H1 (cell line): ENCODE measurements around the gene HSD17B13.

Experiments used
- ATF3 ChIP-seq: IDR thresholded peaks from 2 replicates; pipeline ENCODE4 v1.6.1; 2011; ENCODE audit warnings: low read depth, mild to moderate bottlenecking, low read length; ENCODE audit not compliant: insufficient read depth
- BCL11A ChIP-seq, 2 experiments: IDR thresholded peaks; one replicate each; pipeline ENCODE4 v1.6.1; 2011; ENCODE audit warnings: low read depth in 2 of 2, low read length in 2 of 2, mild to moderate bottlenecking in 2 of 2
- CEBPB ChIP-seq: IDR thresholded peaks from 2 replicates; pipeline ENCODE4 v1.6.1; 2012; ENCODE audit warnings: low read depth, low read length
- EP300 ChIP-seq, 2 experiments: IDR thresholded peaks; 1 replicate in 1 of 2; 2 replicates in 1 of 2; pipeline ENCODE4 v1.6.1; 2011 to 2012; ENCODE audit warnings: low read depth in 2 of 2, low read length in 2 of 2, mild to moderate bottlenecking in 2 of 2, borderline replicate concordance in 1 of 2, inconsistent platforms in 1 of 2, moderate library complexity in 1 of 2
- EZH2 ChIP-seq: fragments of 200-600 bp; sonication (generic); IDR thresholded peaks from 2 replicates; pipeline ENCODE4 v1.7.1; 2012; ENCODE audit warnings: low read depth, mild to moderate bottlenecking, moderate library complexity, low read length, inconsistent platforms; ENCODE audit not compliant: severe bottlenecking
- JUND ChIP-seq: IDR thresholded peaks from 2 replicates; pipeline ENCODE4 v1.6.1; 2011; ENCODE audit warnings: mild to moderate bottlenecking, improper control_type of control experiment, low read length
- NRF1 ChIP-seq: IDR thresholded peaks from 2 replicates; pipeline ENCODE4 v1.6.1; 2011; ENCODE audit warnings: mild to moderate bottlenecking, low read depth, low read length, improper control_type of control experiment
- POLR2A ChIP-seq, 2 experiments: IDR thresholded peaks; 1 replicate in 1 of 2; 2 replicates in 1 of 2; pipeline ENCODE4 v1.6.1; 2011; ENCODE audit warnings: low read depth in 2 of 2, low read length in 2 of 2, mild to moderate bottlenecking in 2 of 2; ENCODE audit errors: control extremely low read depth in 1 of 2
- RAD21 ChIP-seq, 2 experiments: IDR thresholded peaks in 1 of 2; conservative IDR thresholded peaks in 1 of 2; 2 replicates each; pipeline ENCODE4 v1.6.1; 2011; ENCODE audit warnings: low read depth in 2 of 2, low read length in 2 of 2, improper control_type of control experiment in 1 of 2, inconsistent platforms in 1 of 2, mild to moderate bottlenecking in 1 of 2, moderate library complexity in 1 of 2
- RBBP5 ChIP-seq: IDR thresholded peaks from 2 replicates; pipeline ENCODE4 v1.7.1; 2012; ENCODE audit warnings: low read depth, mild to moderate bottlenecking, inconsistent platforms, low read length, moderate library complexity, borderline replicate concordance
- USF2 ChIP-seq: IDR thresholded peaks from 2 replicates; pipeline ENCODE4 v1.6.1; 2011; ENCODE audit warnings: low read length, improper control_type of control experiment
- ZNF274 ChIP-seq: IDR thresholded peaks from 2 replicates; pipeline ENCODE4 v1.7.0; 2012; ENCODE audit warnings: low read length, borderline replicate concordance; ENCODE audit errors: extremely low read depth
- TF ChIP-seq, protein P1 (sequence below), 3 experiments: IDR thresholded peaks; 1 replicate in 2 of 3; 2 replicates in 1 of 3; pipeline versions ENCODE4 v1.5.1 to v1.6.1; 2011; ENCODE audit warnings: low read length in 3 of 3, mild to moderate bottlenecking in 3 of 3, inconsistent platforms in 2 of 3, low read depth in 1 of 3, moderate library complexity in 1 of 3; ENCODE audit not compliant: insufficient read depth in 1 of 3; ENCODE audit errors: control extremely low read depth in 1 of 3

DNA sequence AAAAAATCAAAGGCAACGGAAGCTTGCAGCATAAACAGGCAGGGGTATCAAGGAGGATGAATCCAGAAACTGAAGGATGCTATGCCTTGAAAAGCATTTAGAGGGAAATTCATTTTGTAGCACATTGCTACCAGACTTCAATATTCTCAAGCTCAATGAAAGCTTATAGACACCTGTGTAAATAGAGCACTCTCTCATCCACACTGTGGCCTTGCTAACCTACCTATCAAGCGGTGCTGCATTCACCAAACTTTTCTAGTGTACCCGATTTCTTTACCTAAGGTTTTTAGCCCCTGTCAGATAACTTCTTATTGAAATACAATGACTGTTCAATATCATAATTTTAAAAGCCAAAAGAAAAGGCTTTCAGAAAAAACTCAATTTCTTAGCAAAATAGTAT is 20.2 kb upstream of the HSD17B13 start:
- TF ChIP-seq EP300 (IDR thresholded peaks at IDR 0.05; ENCODE audit: borderline replicate concordance in 1 of 2, low read depth in 2 of 2, low read length in 2 of 2), result no peak
- no peak for TF ChIP-seq BCL11A (IDR thresholded peaks at IDR 0.05; ENCODE audit: low read depth in 2 of 2, low read length in 2 of 2)
- no peak for TF ChIP-seq JUND
- TF ChIP-seq ATF3, result no peak
- TF ChIP-seq EZH2, result no peak
- TF ChIP-seq RAD21 (IDR thresholded peaks at IDR 0.05 in 1 of 2, conservative IDR thresholded peaks at IDR 0.05 in 1 of 2; ENCODE audit: low read depth in 2 of 2, low read length in 2 of 2), result no peak
- no peak for TF ChIP-seq RBBP5
- TF ChIP-seq, protein P1, sequence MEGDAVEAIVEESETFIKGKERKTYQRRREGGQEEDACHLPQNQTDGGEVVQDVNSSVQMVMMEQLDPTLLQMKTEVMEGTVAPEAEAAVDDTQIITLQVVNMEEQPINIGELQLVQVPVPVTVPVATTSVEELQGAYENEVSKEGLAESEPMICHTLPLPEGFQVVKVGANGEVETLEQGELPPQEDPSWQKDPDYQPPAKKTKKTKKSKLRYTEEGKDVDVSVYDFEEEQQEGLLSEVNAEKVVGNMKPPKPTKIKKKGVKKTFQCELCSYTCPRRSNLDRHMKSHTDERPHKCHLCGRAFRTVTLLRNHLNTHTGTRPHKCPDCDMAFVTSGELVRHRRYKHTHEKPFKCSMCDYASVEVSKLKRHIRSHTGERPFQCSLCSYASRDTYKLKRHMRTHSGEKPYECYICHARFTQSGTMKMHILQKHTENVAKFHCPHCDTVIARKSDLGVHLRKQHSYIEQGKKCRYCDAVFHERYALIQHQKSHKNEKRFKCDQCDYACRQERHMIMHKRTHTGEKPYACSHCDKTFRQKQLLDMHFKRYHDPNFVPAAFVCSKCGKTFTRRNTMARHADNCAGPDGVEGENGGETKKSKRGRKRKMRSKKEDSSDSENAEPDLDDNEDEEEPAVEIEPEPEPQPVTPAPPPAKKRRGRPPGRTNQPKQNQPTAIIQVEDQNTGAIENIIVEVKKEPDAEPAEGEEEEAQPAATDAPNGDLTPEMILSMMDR (IDR thresholded peaks at IDR 0.05; ENCODE audit: control extremely low read depth in 1 of 3, insufficient read depth in 1 of 3, low read depth in 1 of 3, low read length in 3 of 3), result no peak
- TF ChIP-seq POLR2A (IDR thresholded peaks at IDR 0.05; ENCODE audit: control extremely low read depth in 1 of 2, low read depth in 2 of 2, low read length in 2 of 2), result no peak
- no peak for TF ChIP-seq CEBPB
- no peak for TF ChIP-seq USF2
- TF ChIP-seq ZNF274, result no peak
- no peak for TF ChIP-seq NRF1
